Activated naive CD8-positive, alpha-beta T cell treated with anti-CD3 and anti-CD28 coated beads, Interleukin-2, amount 50 U/mL, for 16 hours (primary cell): ENCODE results near the gene HLA-F.

Experiments used
- DNase-seq: peaks from one replicate; pipeline ENCODE4 v3.0.0-alpha.2; 2020; ENCODE audit warnings: low read depth, low spot score

Gene HLA-F

DNA sequence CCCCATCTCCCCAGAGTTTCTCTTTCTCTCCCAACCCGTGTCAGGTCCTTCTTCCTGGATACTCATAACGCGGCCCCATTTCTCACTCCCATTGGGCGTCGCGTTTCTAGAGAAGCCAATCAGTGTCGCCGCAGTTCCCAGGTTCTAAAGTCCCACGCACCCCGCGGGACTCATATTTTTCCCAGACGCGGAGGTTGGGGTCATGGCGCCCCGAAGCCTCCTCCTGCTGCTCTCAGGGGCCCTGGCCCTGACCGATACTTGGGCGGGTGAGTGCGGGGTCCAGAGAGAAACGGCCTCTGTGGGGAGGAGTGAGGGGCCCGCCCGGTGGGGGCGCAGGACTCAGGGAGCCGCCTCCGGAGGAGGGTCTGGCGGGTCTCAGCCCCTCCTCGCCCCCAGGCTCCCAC is at the start of gene HLA-F:
Gene HLA-F, plus strand, starts transcription at position 173 of the 404 bp plus-strand sequence. Its CDS starts 30 bp downstream, at position 203.
- DNase-seq: peak; percentile 62

DNA sequence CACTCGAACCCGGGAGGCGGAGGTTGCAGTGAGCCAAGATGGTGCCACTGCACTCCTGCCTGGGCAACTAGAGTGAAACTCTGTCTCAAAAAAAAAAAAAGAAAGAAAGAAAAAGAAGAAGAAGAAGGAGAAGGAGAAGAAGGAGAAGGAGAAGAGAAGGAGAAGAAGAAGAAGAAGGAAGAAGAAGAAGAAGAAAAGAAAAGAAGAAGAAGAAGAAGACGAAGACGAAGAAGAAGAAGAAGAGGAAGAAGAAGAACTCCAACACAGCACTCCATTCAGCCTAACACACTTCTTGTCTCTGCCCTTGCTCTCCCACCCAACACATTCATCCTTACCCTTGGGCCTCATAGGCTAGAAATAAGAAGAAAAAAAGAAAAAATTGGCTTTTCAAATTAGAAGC is 49.2 kb upstream of the HLA-F start:
- no peak for DNase-seq

DNA sequence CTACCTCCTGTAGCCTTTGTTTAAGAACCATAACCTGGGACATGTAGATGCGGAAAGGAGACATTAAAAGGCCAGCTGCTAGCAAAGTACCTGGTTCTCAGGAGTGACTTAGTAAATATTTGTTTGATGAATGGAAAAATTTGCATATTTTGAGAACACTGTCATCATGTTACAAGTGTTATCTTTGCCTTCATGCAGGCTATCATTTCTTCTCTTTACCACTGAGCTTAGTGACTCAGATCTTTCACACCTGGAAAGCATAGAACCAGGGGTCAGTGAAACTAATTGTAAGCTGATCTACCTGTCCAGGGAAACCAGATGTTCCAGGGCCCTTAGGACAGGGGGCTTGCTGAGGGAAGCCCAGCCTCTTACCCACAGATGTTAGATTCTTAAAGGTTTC is 47.7 kb upstream of the HLA-F start:
- DNase-seq: no peak

DNA sequence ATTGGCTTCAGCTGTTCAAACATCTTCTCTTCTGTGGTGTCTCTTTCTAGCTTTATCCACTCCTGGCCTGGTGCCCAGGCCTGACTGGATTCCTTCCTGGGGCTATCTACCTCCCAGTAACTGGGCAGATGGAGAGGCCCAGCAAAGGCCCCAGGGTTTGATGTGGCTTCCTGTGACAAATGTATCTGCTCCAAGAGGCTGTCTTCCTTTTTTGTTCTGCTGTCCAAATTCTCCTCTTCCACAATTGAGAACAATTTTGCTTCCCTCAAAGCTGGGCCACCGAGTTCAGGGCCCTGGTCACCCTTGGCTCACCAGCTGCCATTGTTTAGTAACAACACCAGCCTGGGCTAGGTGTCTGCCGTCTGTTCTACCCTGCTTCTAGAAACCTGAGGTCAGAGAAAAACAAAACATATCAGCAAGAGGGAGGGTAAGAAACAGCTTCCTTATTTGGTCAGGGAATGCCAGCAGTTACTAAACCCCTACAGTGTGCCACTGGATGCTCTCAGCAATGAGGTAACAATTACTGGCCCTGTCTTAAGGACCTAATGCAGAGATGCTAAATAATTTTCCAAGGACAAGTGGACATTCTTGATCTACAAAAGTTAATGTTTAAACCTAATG is 46.1 kb upstream of the HLA-F start:
- DNase-seq: no peak

DNA sequence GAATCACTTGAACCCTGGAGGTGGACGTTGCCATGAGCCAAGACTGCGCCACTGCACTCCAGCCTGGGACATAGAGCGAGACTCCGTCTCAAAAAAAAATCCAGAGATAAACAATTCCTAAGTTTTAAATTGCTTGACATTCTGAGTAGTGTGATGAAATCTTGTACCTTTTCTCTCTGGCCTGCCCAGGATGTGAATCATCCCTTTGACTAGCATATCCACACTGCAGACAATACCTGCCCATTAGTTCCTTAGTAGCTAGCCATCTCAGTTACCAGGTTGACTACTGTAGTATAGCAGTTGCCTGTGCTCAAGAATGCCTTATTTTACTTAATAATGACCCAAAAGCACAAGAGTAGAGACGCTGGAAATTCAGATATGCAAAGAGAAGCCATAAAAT is 45.1 kb upstream of the HLA-F start:
- DNase-seq: no peak

DNA sequence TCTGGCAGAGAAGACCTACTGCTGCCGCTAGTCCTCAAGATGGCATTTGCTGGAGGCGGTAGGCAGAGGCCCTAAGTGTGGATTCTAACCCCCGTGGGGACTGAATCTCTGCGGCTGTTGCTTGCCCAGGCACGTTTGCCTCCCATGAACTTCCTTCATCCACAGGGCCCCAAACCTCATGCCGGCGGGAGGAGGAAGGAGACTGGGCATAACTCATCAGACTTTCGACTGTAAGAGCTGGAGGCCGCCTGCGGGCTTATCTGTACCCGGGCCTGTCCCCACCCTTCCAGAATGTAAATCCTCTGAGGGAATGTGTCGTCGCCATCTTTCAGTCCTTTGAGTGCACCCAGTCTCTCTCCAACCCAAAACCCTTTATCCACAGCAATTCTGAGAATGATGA is 43.3 kb upstream of the HLA-F start:
- no peak for DNase-seq

DNA sequence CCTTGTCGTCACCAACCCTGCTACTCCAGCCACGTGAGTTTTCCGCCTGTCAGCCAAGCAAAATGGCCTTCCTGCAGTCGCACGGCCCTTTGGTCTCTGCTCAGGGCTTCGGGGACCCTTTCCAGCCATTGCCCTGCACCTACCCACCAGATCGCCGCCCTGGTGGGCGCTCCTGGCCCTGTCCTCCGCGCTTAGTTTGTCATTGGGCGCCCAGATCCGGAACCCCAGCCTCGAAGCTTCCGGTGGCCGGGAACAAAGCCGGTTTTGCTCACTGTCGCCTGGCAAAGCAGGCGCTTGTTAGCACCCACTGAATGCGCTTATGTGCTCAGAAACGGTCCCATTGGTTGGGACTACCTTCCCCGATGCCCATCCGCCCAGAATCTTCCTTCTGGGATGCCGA is 42.8 kb upstream of the HLA-F start:
- no peak for DNase-seq

DNA sequence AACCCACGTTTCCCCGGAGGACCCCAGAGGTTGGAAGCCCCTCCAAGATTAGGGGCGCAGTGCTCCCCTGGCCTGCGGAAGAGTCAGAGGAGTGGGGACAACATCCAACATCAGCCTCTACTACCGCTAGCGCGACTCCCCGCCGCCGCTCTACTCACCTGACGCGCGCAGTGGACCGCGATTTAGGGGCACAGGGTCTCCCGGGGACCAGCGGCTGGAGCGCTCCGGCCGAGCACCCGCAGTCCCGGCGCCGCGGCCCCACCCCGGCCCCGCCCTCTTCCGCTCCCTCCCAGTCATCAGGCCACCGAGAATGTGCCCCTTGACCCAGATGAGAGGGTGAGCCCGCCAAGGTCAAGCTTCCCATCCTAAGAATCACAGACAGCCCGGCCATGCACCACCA is 42.3 kb upstream of the HLA-F start, which contains the start of gene ZFP57:
Gene ZFP57, minus strand, starts transcription at position 249 of the 400 bp plus-strand sequence. CDS start 4,149 bp downstream, outside the sequence.
- DNase-seq: no peak

DNA sequence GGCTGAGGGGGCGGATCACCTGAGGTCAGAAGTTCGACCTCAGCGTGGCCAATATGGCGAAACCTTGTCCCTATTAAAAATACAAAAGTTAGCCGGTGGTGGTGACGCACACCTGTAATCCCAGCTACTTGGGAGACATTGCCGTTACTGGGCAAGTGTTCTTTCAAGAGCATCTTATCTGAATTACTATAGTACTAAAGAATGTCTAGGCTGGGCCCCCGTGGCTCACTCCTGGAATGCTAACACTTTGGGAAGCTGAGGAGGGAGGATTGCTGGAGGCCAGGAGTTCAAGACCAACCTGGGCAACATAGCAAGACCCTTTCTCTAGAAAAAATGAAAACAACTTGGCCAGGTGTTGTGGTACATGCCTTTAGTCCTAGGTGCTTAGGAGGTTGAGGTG is 41.4 kb upstream of the HLA-F start:
- DNase-seq: no peak

DNA sequence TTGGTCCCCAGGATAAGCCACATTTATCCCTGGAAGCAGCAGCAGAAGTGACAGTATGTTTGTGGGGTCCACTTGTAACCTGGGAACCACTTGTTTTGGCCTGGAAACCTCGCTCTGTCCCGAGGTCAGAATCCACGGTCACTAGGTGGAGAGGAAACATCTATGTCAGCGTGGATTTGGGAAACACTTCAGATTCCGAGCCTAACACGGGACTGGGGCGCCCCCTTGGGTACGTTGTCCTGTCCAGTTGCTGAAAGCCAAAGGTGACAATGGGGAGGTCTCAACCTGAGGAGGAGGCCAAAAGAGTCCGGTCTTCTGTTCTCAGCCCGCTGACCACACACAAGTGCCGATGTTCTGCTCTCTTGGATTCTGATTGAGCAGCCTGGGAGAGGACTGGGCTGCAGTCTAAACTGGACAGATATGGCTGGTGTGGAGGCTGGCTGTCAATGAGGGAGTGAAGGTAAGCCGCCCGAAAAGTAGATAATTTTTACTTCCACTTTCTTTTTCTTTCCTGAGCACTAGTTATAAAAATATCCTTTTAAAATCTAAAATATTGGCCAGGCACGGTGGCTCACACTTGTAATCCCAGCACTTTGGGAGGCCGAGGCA is 37.4 kb upstream of the HLA-F start:
- no peak for DNase-seq

DNA sequence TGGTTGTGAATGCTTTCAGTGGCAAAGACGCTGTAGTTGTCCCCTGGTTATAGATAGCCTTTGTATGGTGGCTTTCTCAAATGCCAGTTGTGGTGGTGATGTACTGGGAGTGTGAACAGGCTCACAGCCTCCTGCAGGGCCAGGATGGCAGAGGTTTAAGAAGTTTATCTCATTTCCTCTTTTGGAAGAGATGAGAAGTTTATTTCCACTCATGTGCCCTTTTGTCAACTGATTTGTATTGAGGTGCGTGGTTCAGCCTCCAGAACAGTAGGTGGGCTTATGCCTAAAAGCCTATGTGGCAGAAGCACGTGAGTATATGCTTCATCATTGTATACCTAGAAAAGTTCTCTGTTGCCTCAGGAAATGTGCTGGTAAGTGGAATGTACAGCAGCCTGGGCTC is 28.6 kb upstream of the HLA-F start:
- no peak for DNase-seq

DNA sequence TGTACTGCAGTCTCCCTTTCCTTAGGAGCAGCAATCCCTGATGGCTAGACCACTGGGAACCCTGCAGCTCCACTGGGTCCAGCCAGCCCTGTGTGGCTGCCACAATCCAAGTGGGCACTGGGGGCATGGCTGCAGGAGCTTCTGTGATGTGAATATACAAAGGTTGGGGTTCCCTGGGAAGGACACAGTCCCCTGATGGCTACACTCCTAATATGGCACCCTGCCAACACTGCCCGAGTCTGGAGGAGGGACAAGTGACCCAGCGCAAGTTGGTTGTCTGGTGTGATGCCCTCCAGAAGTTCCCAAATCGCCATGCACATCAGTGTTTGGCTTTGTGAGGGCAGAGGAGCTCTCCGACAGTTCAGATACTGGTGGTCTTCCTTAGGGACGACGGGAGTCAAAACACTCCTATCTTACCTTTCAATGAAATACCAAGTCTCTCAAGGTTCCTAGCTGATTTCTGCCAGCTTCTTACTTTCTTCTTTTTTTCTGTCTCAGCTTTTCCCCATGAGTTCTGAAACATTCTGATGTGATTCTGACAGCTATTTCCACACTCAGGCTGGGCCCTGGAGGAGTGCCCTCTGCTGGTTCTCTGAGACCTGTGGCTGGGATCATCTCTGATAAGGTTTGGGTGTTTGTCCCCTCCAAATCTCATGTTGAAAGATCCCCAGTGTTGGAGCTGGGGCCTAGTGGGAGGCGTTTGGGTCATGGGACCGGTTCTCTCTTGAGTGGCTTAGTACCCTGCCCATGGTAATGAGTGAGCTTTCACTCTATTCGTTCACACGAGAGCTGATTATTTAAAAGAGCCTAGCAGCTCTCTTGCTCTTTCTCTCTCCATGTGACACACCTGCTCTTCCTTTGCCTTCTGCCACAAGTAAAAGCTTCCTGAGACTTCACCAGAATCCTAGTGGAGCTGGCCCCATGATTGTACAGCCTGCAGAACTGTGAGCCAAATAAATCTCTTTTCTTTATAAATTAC is 26.8 kb upstream of the HLA-F start:
- no peak for DNase-seq

DNA sequence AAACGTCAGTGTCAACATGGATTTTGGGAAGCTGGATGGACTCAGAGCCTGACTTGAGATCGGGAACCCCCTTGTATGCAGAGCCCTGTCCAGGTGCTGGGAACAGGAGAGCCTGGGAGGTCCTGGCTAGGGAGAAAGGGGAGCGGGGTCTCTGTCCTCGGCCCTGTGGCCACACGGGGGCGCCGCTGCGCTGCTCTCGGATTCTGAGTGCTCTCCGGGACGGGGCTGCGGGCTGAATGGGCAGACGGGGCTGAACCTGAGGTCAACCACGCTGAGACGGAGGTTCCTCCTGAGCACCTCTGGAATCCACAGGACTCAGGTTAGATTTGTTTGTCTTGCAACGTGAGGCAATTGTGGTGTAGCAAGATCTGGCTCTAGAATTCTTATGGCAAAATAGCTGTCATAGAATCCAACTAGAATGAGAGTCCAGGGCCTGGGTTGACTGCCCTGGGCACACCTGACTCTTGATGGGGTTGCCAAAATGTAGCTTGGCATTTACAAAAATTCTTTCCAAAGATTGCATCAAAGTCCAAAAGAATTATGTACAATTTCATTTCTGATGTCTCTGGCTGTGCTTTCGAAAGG is 20.6 kb upstream of the HLA-F start:
- DNase-seq: peak; percentile 54

DNA sequence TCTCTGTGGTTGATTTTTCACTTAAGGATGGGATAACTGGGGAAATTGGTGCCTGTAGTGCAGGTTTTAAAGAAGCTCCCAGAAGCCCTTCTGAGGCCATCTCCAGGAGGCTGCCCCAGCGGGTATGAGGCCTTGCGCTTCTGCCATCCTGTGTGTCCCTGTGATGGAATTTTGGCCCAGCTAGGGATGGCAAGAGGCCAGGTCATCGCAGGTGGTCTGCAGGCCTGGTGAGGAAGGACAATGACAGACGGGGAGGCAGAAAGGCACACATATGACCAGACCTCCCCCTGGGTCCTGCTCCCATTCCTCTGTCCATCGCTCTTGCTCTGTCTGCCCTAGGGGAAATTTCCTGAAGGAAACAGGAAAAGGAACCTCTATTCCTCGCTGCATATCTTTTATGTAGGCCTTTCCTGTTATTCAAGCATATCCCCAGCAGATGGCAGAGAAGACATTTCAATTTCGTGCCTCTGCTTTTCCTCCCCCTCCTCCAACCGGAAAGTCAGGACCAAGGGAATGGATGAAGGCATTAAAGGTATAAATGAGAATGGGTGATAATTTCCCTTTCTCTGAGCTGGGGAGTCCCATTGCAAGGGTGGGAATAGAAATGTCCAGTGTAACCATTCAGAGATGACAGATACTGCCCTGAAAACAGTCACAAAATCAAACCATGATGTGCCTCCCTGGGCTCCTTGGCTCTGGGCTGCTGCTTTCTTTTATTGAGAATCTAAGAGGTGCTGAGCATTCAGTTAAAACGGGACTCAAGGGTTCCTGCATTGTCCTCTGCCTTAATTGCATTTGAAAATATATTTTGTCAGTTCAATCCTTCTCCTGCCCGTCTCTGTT is 17.6 kb upstream of the HLA-F start:
- no peak for DNase-seq

DNA sequence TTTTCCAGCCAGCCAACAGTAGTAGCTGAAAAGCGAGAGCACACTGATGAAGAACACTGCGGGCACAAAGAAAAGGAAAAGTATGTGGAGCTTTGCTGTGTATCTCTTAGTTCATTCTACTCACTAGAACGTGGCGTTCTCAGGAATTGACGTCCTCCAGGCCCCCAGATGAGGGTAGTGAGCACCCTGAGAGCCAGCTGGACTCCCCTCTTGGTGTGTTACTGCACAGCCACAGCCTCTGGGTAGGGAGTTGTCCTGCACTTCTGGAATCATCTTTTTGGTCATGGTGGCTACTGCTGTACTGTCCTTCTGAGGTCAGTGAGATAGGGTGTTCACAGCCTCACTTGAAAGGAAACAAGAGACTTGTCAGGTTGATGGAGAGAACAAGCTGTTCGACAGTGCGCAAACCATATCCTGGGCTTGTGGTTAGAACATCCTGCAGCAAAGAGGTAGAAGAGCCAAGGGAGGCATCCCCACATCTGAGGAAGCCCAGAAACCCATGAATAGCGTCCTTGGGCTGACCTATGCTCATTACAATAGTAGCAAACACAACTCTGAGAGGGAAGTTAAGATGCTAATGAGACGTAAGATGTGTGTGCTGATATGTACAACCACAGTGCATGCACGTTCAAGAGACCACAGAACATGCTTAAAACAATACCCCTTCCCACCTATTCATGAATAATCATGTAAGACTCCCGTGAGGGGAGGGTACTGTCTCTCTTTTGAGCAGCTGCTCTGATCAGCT is 14.6 kb upstream of the HLA-F start:
- DNase-seq: no peak

DNA sequence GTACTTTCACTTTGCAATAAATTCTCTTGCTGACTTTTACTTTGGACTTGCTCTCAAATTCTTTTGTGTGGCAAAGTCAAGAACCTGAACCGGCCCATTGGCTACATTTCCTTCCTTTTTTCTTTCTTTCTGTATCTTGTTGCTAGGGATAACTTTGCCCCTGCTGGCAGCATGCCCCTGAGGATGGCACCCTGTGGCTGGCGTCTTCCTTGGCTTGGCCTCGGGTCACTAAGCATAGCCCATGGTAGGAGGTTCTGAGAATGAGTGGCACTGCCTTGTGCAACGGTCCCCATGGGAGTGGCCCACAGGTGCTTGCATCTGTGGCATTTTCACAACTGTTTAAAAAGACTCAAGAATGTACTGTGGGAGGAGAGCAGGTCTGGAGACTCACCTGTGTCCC is 14.0 kb upstream of the HLA-F start:
- no peak for DNase-seq

DNA sequence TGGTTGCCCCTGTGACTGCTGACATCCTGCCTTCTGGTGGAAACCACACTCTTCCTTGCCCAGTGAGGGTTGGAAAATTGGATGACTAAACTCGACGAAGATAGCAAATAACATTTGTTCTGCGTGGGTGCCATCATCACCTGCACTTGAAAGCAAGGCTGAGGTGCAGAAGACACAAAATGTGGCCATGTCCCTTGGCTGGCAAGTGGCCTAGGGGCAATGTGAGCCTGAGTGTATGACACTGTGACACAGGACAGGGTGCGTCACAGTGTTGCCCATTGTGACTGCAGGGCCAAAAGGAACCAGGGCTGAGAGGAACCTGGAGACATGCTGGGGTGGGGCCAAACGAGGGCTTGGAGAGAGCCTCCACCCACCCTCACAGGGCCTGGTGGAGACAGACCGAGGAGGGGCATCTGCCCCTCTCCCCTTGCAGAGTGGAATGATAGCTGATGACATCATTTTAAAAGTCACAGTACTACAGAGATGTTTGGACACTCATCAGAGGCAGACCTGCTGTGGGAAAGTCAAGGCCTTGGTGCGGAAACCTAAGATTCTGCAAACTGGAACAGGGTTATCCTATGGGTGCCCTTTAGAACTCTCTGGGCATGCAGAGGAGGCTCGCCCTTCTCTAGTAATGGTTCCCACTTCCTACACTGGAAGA is 12.8 kb upstream of the HLA-F start:
- no peak for DNase-seq

DNA sequence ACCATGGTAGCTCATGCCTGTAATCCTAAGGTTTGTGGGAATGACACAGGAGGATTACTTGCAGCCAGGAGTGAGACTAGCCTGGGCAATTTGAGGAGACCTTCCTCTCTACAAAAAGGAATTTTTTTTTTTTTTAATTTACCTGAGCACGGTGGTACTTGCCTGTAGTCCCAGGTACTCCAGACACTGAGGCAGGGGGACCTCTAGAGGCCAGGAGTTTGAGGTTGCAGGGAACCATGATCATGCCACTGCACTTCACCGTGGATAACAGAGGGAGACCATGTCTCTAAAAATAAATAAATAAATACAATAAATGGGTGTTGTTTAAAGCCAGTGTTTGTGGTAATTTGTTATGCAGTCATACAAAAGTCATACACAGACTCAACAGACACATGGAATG is 2.4 kb upstream of the HLA-F start:
- DNase-seq: no peak

DNA sequence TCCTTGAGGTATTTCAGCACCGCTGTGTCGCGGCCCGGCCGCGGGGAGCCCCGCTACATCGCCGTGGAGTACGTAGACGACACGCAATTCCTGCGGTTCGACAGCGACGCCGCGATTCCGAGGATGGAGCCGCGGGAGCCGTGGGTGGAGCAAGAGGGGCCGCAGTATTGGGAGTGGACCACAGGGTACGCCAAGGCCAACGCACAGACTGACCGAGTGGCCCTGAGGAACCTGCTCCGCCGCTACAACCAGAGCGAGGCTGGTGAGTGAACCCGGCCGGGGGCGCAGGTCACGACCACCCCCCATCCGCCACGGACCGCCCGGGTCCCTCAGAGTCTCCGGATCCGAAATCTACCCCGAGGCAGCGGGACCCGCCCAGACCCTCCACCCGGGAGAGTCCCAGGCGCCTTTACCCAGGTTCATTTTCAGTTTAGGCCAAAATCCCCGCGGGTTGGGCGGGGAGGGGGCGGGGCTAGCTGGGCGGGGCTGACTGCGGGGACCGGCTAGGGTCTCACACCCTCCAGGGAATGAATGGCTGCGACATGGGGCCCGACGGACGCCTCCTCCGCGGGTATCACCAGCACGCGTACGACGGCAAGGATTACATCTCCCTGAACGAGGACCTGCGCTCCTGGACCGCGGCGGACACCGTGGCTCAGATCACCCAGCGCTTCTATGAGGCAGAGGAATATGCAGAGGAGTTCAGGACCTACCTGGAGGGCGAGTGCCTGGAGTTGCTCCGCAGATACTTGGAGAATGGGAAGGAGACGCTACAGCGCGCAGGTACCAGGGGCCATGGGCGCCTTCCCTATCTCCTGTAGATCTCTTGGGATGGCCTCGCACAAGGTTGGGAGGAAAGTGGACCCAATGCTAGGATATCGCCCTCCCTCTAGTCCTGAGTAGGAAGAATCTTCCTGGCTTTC is 693 bp downstream of the HLA-F start:
- DNase-seq: peak; percentile 73
